IMR-90 (cell line): Measurements from ENCODE around the gene BPIFB2. TPM values are rescaled to one million over a fixed set of nuclear protein-coding genes. Genes with fewer than 3 reads are reported as not detected.

Source experiments
- ATAC-seq: fragments of 200-7000 bp; cut with Tn5 transposase; 2 replicates; pipeline ENCODE4 v1.9.1; 2020; ENCODE audit warnings: low read depth, mild to moderate bottlenecking, moderate library complexity
- BruUV-seq: library from RNA; stranded (reverse); fragments of 400-500 nt; replicated peaks from 2 replicates; lab custom pipeline; 2021; lab: Mats Ljungman, UMichigan
- CTCF ChIA-PET: fragments of 300-600 bp; formaldehyde crosslinking; extraction: SDS; loops from one replicate; lab custom pipeline; 2021; ENCODE audit warnings: antibody characterized with exemption; lab: Yijun Ruan, JAX
- POLR2A ChIA-PET: fragments of 300-600 bp; sonication (Branson Sonifier 250); formaldehyde crosslinking; loops from one replicate; lab custom pipeline; 2022; ENCODE audit warnings: antibody characterized with exemption; ENCODE audit not compliant: unreplicated experiment; lab: Charles Lee
- DNase-seq: peaks from one replicate; pipeline ENCODE4 v3.0.0; 2013
- H2AFZ ChIP-seq: replicated peaks from 2 replicates; pipeline ENCODE3; 2013; ENCODE audit warnings: low read length, mild to moderate bottlenecking; ENCODE audit not compliant: poor library complexity
- H2AK5ac ChIP-seq: 2 replicates; pipeline ENCODE4 v1.6.1; 2013; ENCODE audit warnings: low read depth, low read length, inconsistent platforms
- H2AK9ac ChIP-seq: replicated peaks from 2 replicates; pipeline ENCODE3; 2013; ENCODE audit warnings: mild to moderate bottlenecking, low read depth, low read length, moderate library complexity; ENCODE audit not compliant: poor library complexity
- H2BK120ac ChIP-seq: 2 replicates; pipeline ENCODE4 v1.6.1; 2013; ENCODE audit warnings: low read depth, low read length, inconsistent platforms
- H2BK15ac ChIP-seq: 3 replicates; pipeline ENCODE4 v1.6.1; 2013; ENCODE audit warnings: low read depth, low read length, inconsistent platforms
- H2BK20ac ChIP-seq: 2 replicates; pipeline ENCODE4 v1.6.1; 2013; ENCODE audit warnings: low read depth, mild to moderate bottlenecking, inconsistent platforms, low read length, moderate library complexity
- H2BK5ac ChIP-seq: 2 replicates; pipeline ENCODE4 v1.6.1; 2013; ENCODE audit warnings: mild to moderate bottlenecking, low read depth, low read length, inconsistent platforms; ENCODE audit not compliant: poor library complexity, severe bottlenecking
- H3K14ac ChIP-seq: replicated peaks from 2 replicates; pipeline ENCODE4 v1.6.1; 2013; ENCODE audit warnings: low read depth, low read length, inconsistent platforms
- H3K18ac ChIP-seq: 2 replicates; pipeline ENCODE4 v1.6.1; 2013; ENCODE audit warnings: low read depth, low read length, control low read depth
- H3K23ac ChIP-seq: 2 replicates; pipeline ENCODE4 v1.6.1; 2013; ENCODE audit warnings: low read depth, low read length, inconsistent platforms
- H3K27ac ChIP-seq: 2 replicates; pipeline ENCODE4 v1.5.1; 2013; ENCODE audit warnings: mild to moderate bottlenecking, control low read depth, low read length; ENCODE audit not compliant: insufficient read depth
- H3K27me3 ChIP-seq: 2 replicates; pipeline ENCODE4 v1.6.1; 2013; ENCODE audit warnings: low read length; ENCODE audit not compliant: control insufficient read depth, insufficient read depth
- H3K36me3 ChIP-seq: 2 replicates; pipeline ENCODE4 v1.6.1; 2013; ENCODE audit warnings: low read length, mixed read lengths; ENCODE audit not compliant: control insufficient read depth, insufficient read depth
- H3K4ac ChIP-seq: 2 replicates; pipeline ENCODE4 v1.6.1; 2013; ENCODE audit warnings: low read depth, low read length, inconsistent platforms
- H3K4me1 ChIP-seq: 2 replicates; pipeline ENCODE4 v1.6.1; 2013; ENCODE audit warnings: low read length, mixed read lengths; ENCODE audit not compliant: control insufficient read depth, insufficient read depth
- H3K4me2 ChIP-seq: 2 replicates; pipeline ENCODE4 v1.6.1; 2013; ENCODE audit warnings: low read depth, mild to moderate bottlenecking, control low read depth, low read length, moderate library complexity
- H3K4me3 ChIP-seq: 2 replicates; pipeline ENCODE4 v1.5.1; 2013; ENCODE audit warnings: low read depth, mild to moderate bottlenecking, control low read depth, low read length, moderate library complexity; ENCODE audit not compliant: insufficient read depth
- H3K56ac ChIP-seq: 2 replicates; pipeline ENCODE4 v1.6.1; 2013; ENCODE audit warnings: low read length, inconsistent platforms; ENCODE audit not compliant: insufficient read depth; ENCODE audit errors: extremely low read depth
- H3K79me1 ChIP-seq, 2 experiments: 2 replicates each; pipeline ENCODE4 v1.6.1; 2013; ENCODE audit warnings: low read length in 2 of 2, inconsistent platforms in 1 of 2, low read depth in 1 of 2
- H3K9ac ChIP-seq: 2 replicates; pipeline ENCODE4 v1.6.1; 2013; ENCODE audit warnings: low read depth, low read length, control low read depth
- H3K9me1 ChIP-seq: 2 replicates; pipeline ENCODE4 v1.6.1; 2013; ENCODE audit warnings: low read length, inconsistent platforms; ENCODE audit not compliant: insufficient read depth
- H3K9me3 ChIP-seq: 2 replicates; pipeline ENCODE4 v1.6.1; 2013; ENCODE audit warnings: low read length; ENCODE audit not compliant: control insufficient read depth, insufficient read depth
- H4K20me1 ChIP-seq: 2 replicates; pipeline ENCODE4 v1.6.1; 2013; ENCODE audit warnings: low read length, inconsistent platforms; ENCODE audit not compliant: insufficient read depth
- H4K5ac ChIP-seq: 2 replicates; pipeline ENCODE4 v1.6.1; 2013; ENCODE audit warnings: mild to moderate bottlenecking, low read depth, low read length, control low read depth
- H4K8ac ChIP-seq, 2 experiments: 2 replicates each; pipeline ENCODE4 v1.6.1; 2013; ENCODE audit warnings: low read depth in 2 of 2, low read length in 2 of 2, control low read depth in 1 of 2, inconsistent platforms in 1 of 2
- H4K91ac ChIP-seq: 2 replicates; pipeline ENCODE4 v1.6.1; 2013; ENCODE audit warnings: low read depth, low read length, inconsistent platforms; ENCODE audit not compliant: insufficient read depth
- BHLHE40 ChIP-seq: fragments of 150-350 bp; IDR thresholded peaks from 2 replicates; pipeline ENCODE4 v1.6.1; 2016; ENCODE audit warnings: mild to moderate bottlenecking, low read depth, low read length
- CEBPB ChIP-seq: IDR thresholded peaks from 2 replicates; pipeline ENCODE4 v1.6.1; 2012; ENCODE audit warnings: low read depth, low read length, improper control_type of control experiment
- CHD1 ChIP-seq: IDR thresholded peaks from 2 replicates; pipeline ENCODE4 v1.6.1; 2012; ENCODE audit warnings: low read depth, low read length, improper control_type of control experiment
- ELK1 ChIP-seq: fragments of 150-350 bp; IDR thresholded peaks from 2 replicates; pipeline ENCODE4 v1.6.1; 2016; ENCODE audit warnings: low read depth, mild to moderate bottlenecking, low read length, moderate library complexity, borderline replicate concordance
- FOS ChIP-seq: fragments of 150-350 bp; IDR thresholded peaks from 2 replicates; pipeline ENCODE4 v1.6.1; 2016; ENCODE audit warnings: low read depth, low read length
- MAFK ChIP-seq: IDR thresholded peaks from 2 replicates; pipeline ENCODE4 v1.6.1; 2012; ENCODE audit warnings: low read depth, low read length, improper control_type of control experiment
- MAZ ChIP-seq: IDR thresholded peaks from 2 replicates; pipeline ENCODE4 v1.6.1; 2012; ENCODE audit warnings: low read depth, mild to moderate bottlenecking, low read length, improper control_type of control experiment, moderate library complexity, borderline replicate concordance
- MXI1 ChIP-seq: IDR thresholded peaks from 2 replicates; pipeline ENCODE4 v1.6.1; 2012; ENCODE audit warnings: low read depth, mild to moderate bottlenecking, low read length, moderate library complexity, borderline replicate concordance
- NFE2L2 ChIP-seq: fragments of 150-350 bp; IDR thresholded peaks from 2 replicates; pipeline ENCODE4 v1.6.1; 2016; ENCODE audit warnings: low read depth, mild to moderate bottlenecking, low read length
- POLR2A ChIP-seq: IDR thresholded peaks from 2 replicates; pipeline ENCODE4 v1.6.1; 2012; ENCODE audit warnings: mild to moderate bottlenecking, low read depth, low read length
- RAD21 ChIP-seq: IDR thresholded peaks from 2 replicates; pipeline ENCODE4 v1.6.1; 2012; ENCODE audit warnings: low read length, improper control_type of control experiment
- RCOR1 ChIP-seq: IDR thresholded peaks from 2 replicates; pipeline ENCODE4 v1.6.1; 2012; ENCODE audit warnings: mild to moderate bottlenecking, low read length, improper control_type of control experiment; ENCODE audit not compliant: insufficient replicate concordance
- RFX5 ChIP-seq: IDR thresholded peaks from 2 replicates; pipeline ENCODE4 v1.8.0; 2012; ENCODE audit warnings: low read depth, mild to moderate bottlenecking, low read length, moderate library complexity
- SMC3 ChIP-seq: fragments of 150-350 bp; IDR thresholded peaks from 2 replicates; pipeline ENCODE4 v1.6.1; 2016; ENCODE audit warnings: low read depth, mild to moderate bottlenecking, antibody characterized with exemption, low read length, moderate library complexity
- WGBS, 2 experiments: methylation state at CpG; one replicate each; pipeline versions ENCODE4 v1.1.5 to v1.1.7; 2013; ENCODE audit warnings: missing lambda C conversion rate in 2 of 2; ENCODE audit not compliant: insufficient read length in 1 of 2; ENCODE audit errors: extremely low coverage in 2 of 2; 5-methylcytosine and 5-hydroxymethylcytosine counted together
- dilution Hi-C: fragments of 300-500 bp; cut with HindIII; formaldehyde crosslinking; loops from one replicate; pipeline ENCODE4 v1.14.3; 2018; ENCODE audit warnings: low sequenced_read_pairs; ENCODE audit not compliant: unreplicated experiment
- in situ Hi-C: fragments of 300-500 bp; cut with MboI; formaldehyde crosslinking; loops from 3 replicates; pipeline ENCODE4 v1.14.3; 2019; ENCODE audit warnings: low sequenced_read_pairs, inconsistent platforms, mixed read lengths
- intact Hi-C: fragments of 100-400 bp; cut with micrococcal nuclease; formaldehyde crosslinking; loops from 2 replicates; pipeline ENCODE4 v1.10.0; 2022
- polyA plus RNA-seq, 3 experiments: library from polyadenylated mRNA; depleted of rRNA; stranded (reverse); fragments of >200 nt; gene quantifications; 2 replicates each; pipeline ENCODE4 v1.2.3, GENCODE V29; 2012; ENCODE audit warnings: low replicate concordance in 1 of 3
- total RNA-seq: library from RNA; depleted of rRNA; stranded (reverse); fragments of >200 nt; gene quantifications from 2 replicates; pipeline ENCODE4 v1.2.3, GENCODE V29; 2012
- TF ChIP-seq, protein P1 (sequence below): conservative IDR thresholded peaks from 2 replicates; pipeline ENCODE4 v1.5.1; 2012; ENCODE audit warnings: mild to moderate bottlenecking, low read depth, low read length, improper control_type of control experiment
- TF ChIP-seq, protein P2 (sequence below): fragments of 150-350 bp; IDR thresholded peaks from 2 replicates; pipeline ENCODE4 v1.6.1; 2017; ENCODE audit warnings: mild to moderate bottlenecking, antibody characterized with exemption, low read length, low read depth

BPIFB2 gene
- total and polyA plus RNA-seq, 2 of the 4 experiments (the other 2 are of a cell fraction) = not detected

GRCh38 chr20:33062105-33062824 is 54.8 kb downstream of the BPIFB2 start:
- Histone ChIP-seq H3K4me2 (no peak overlapping the region), H3K36me3 (no peaks in the 10 kb centered on the region), H3K9me3 (no peaks in the 10 kb centered on the region), H4K8ac (no peak overlapping the region), H3K18ac (no peak overlapping the region), H3K4me3 (no peak overlapping the region), H2BK20ac (no peak overlapping the region), H2AFZ (no peak overlapping the region), H2AK9ac (no peak overlapping the region), H2BK5ac (no peak overlapping the region), H3K14ac (no peak overlapping the region), H3K79me1 (no peaks in the 10 kb centered on the region), H3K56ac (no peak overlapping the region), H3K4ac (no peak overlapping the region), H3K27ac (no peak overlapping the region), H3K27me3 (peaks cover 6% of the 10 kb centered on the region; the same call in 1 of the 2 replicates), H2BK120ac (no peak overlapping the region), H3K23ac (no peak overlapping the region), H3K4me1 (no peaks in the 10 kb centered on the region), H2AK5ac (no peak overlapping the region), H4K20me1 (no peaks in the 10 kb centered on the region), H2BK15ac (no peak overlapping the region), H4K5ac (no peak overlapping the region), H3K9ac (no peak overlapping the region), H3K9me1 (no peaks in the 10 kb centered on the region), H4K91ac (no peak overlapping the region)
- CTCF ChIA-PET = no interaction called here
- in situ Hi-C loops = no loop called here
- intact Hi-C loops = no loop called here
- BruUV-seq = no TSS peak
- ATAC-seq (no peak), DNase-seq (no peak)
- dilution Hi-C loops = no loop called here
- TF ChIP-seq MAFK = no peak
- TF ChIP-seq NFE2L2 = no peak
- no peak for TF ChIP-seq CHD1
- TF ChIP-seq POLR2A = no peak
- TF ChIP-seq MXI1 = no peak
- TF ChIP-seq, protein P1, sequence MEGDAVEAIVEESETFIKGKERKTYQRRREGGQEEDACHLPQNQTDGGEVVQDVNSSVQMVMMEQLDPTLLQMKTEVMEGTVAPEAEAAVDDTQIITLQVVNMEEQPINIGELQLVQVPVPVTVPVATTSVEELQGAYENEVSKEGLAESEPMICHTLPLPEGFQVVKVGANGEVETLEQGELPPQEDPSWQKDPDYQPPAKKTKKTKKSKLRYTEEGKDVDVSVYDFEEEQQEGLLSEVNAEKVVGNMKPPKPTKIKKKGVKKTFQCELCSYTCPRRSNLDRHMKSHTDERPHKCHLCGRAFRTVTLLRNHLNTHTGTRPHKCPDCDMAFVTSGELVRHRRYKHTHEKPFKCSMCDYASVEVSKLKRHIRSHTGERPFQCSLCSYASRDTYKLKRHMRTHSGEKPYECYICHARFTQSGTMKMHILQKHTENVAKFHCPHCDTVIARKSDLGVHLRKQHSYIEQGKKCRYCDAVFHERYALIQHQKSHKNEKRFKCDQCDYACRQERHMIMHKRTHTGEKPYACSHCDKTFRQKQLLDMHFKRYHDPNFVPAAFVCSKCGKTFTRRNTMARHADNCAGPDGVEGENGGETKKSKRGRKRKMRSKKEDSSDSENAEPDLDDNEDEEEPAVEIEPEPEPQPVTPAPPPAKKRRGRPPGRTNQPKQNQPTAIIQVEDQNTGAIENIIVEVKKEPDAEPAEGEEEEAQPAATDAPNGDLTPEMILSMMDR = no peak
- TF ChIP-seq MAZ = no peak
- no peak for TF ChIP-seq CEBPB
- TF ChIP-seq FOS = no peak
- no peak for TF ChIP-seq RFX5
- no peak for TF ChIP-seq BHLHE40
- no peak for TF ChIP-seq SMC3
- no peak for TF ChIP-seq ELK1
- TF ChIP-seq, protein P2, sequence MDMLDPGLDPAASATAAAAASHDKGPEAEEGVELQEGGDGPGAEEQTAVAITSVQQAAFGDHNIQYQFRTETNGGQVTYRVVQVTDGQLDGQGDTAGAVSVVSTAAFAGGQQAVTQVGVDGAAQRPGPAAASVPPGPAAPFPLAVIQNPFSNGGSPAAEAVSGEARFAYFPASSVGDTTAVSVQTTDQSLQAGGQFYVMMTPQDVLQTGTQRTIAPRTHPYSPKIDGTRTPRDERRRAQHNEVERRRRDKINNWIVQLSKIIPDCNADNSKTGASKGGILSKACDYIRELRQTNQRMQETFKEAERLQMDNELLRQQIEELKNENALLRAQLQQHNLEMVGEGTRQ = no peak
- TF ChIP-seq RCOR1 = no peak
- TF ChIP-seq RAD21 = no peak
- 14% methylated on average over 4 of the region's 9 CpGs; no CpG with 5 or more reads in 1 of the 2 experiments for WGBS, 2 experiments
- POLR2A ChIA-PET = no interaction called here
